Epithelial cell of proximal tubule (primary cell): ENCODE measurements around the gene RAF1. TPM values are rescaled to one million over a fixed set of nuclear protein-coding genes. Genes with fewer than 3 reads are reported as not detected.

Source experiments
- DNase-seq: peaks from one replicate; pipeline ENCODE4 v3.0.0-alpha.2; 2011; ENCODE audit warnings: low read depth
- H3K4me3 ChIP-seq: 2 replicates; pipeline ENCODE4 v1.5.1; 2011; ENCODE audit warnings: low read depth, mild to moderate bottlenecking, low read length
- CTCF ChIP-seq: conservative IDR thresholded peaks from 2 replicates; pipeline ENCODE4 v1.5.1; 2012; ENCODE audit warnings: low read depth, mild to moderate bottlenecking, low read length
- total RNA-seq: library from RNA; depleted of rRNA; stranded (reverse); fragments of >200 nt; gene quantifications from 2 replicates; pipeline ENCODE4 v1.2.3, GENCODE V29; 2015

RAF1 gene
- total RNA-seq, 1 donor from 2014 or later, result 63.4 TPM

- no peak for TF ChIP-seq CTCF
- no peak overlapping the region for H3K4me3 ChIP-seq
- DNase-seq, result no peak
Observed at GRCh38 chr3:12574661-12575060, 89.3 kb downstream of the RAF1 start.

- DNase-seq, result no peak
- no peak for TF ChIP-seq CTCF
- no peak overlapping the region for H3K4me3 ChIP-seq
Observed at GRCh38 chr3:12574131-12574530, 89.8 kb downstream of the RAF1 start.

DNA sequence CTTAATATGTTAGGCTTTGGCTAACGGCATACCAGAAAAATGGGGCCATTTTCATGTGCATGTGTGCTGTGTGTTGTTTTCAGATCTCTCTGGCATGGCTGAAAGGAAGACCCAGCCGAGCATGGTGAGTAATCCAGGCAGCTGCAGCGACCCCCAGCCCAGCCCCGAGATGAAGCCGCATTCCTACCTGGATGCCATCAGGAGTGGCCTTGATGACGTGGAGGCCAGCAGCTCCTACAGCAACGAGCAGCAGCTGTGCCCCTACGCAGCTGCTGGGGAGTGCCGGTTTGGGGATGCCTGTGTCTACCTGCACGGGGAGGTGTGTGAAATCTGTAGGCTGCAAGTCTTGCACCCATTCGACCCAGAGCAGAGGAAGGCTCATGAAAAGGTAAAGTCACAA is 91.9 kb downstream of the RAF1 start:
- DNase-seq, result no peak
- no peak overlapping the region for H3K4me3 ChIP-seq
- TF ChIP-seq CTCF, result no peak

DNA sequence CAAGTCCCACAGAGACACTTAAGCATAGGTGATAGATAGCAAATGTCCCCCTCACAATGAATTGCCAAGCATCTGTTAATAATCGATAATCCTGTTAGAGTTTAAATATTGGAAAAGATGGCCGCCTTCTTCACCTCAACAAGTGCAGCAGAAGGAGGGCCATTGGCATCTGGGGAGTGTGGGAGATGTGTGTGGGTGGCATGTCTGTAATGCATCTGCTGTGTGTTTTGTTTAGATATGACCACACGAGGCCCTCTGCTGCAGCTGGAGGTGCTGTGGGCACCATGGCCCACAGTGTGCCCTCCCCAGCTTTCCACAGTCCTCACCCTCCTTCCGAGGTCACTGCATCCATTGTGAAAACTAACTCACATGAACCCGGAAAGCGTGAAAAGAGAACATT is 94.1 kb downstream of the RAF1 start:
- no peak overlapping the region for H3K4me3 ChIP-seq
- no peak for DNase-seq
- TF ChIP-seq CTCF, result no peak

DNA sequence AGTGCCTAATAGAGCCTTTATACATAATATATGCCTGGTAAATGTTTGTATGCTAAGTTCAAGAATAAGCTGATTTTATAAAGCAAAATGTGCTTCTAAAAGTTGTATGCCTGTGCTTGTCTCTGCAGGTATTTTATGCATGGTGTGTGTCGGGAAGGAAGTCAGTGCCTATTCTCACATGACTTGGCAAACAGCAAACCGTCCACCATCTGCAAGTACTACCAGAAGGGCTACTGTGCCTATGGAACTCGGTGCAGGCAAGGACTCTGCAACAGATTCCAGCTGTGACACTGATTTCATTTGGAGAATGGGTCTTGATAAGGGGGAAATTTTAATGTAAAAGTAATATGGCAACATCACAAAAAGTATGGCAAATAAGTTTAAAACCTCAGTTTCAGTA is 95.2 kb downstream of the RAF1 start:
- no peak overlapping the region for H3K4me3 ChIP-seq
- no peak for DNase-seq
- TF ChIP-seq CTCF, result no peak

DNA sequence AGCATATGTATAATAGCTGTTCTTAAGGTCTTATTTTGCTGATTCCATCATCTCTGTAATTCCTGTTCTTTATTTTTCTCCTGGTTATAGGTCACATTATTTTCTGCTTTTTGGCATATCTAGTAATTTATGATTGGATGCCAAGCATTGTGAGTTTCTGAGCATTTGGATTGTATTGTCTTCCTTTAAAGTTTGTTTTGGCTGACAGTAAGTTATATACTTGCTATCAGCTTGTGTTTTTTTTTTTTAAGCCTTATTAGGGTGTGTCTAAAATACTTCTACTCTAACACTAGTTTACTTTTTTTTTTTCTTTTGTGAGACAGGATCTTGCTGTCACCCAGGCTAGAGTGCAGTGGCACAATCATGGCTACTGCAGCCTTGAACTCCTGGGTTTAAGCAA is 96.9 kb downstream of the RAF1 start:
- DNase-seq, result no peak
- H3K4me3 ChIP-seq, result no peak overlapping the region
- no peak for TF ChIP-seq CTCF

DNA sequence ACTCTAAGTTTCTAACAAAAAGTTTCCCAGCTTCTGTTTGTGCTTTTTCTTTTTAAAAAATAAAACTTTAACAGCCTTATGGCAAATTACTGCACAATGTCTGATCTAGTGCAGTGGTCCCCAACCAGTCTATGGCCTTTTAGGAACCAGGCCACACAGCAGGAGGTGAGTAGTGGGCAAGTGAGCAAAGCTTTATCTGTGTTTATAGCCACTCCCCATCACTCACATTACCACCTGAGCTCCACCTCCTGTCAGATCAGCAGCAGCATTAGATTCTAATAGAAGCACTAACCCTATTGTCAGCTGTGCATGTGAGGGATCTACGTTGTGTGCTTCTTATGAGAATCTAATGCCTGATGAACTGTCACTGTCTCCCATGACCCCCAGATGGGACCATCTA is 101.5 kb downstream of the RAF1 start:
- no peak for DNase-seq
- TF ChIP-seq CTCF, result no peak
- no peak overlapping the region for H3K4me3 ChIP-seq
